HepG2 (cell line): ENCODE results near the gene KMT2D. TPM values are rescaled to one million over a fixed set of nuclear protein-coding genes. Genes with fewer than 3 reads are reported as not detected.
A peak's percentile ranks its signal among the peaks of the same experiment; 100 is the strongest.

Source experiments
- ATF1 ChIP-seq: IDR thresholded peaks from 2 replicates; pipeline ENCODE4 v1.6.1; 2016; ENCODE audit warnings: mild to moderate bottlenecking, control low read depth
- FOSL1 ChIP-seq: sonication (generic); formaldehyde crosslinking; IDR thresholded peaks from 2 replicates; pipeline ENCODE4 v1.9.0; 2021; ENCODE audit warnings: missing genetic modification reagents, borderline replicate concordance
- GATAD2A ChIP-seq: IDR thresholded peaks from 2 replicates; pipeline ENCODE4 v1.6.1; 2016
- KLF16 ChIP-seq, 2 experiments: sonication (generic) in 1 of 2; formaldehyde crosslinking in 1 of 2; IDR thresholded peaks; 2 replicates each; pipeline versions ENCODE4 v1.6.1 to v1.8.0; 2016 to 2023; ENCODE audit warnings: missing genetic modification reagents in 2 of 2, missing compliant biosample characterization in 1 of 2
- KLF6 ChIP-seq: IDR thresholded peaks from 2 replicates; pipeline ENCODE4 v1.8.0; 2016; ENCODE audit warnings: missing biosample characterization, missing genetic modification reagents
- MXI1 ChIP-seq: IDR thresholded peaks from 3 replicates; pipeline ENCODE4 v1.6.1; 2012; ENCODE audit warnings: low read depth, low read length, inconsistent platforms, borderline replicate concordance
- MZF1 ChIP-seq: sonication (generic); formaldehyde crosslinking; IDR thresholded peaks from 2 replicates; pipeline ENCODE4 v1.8.1; 2023; ENCODE audit warnings: mild to moderate bottlenecking, missing genetic modification reagents, borderline replicate concordance
- NAIF1 ChIP-seq: sonication (generic); formaldehyde crosslinking; IDR thresholded peaks from 2 replicates; pipeline ENCODE4 v1.5.0; 2020; ENCODE audit warnings: mild to moderate bottlenecking, missing genetic modification reagents, borderline replicate concordance
- PAX8 ChIP-seq: sonication (generic); formaldehyde crosslinking; IDR thresholded peaks from 2 replicates; pipeline ENCODE4 v1.8.0; 2022; ENCODE audit warnings: mild to moderate bottlenecking, missing genetic modification reagents, borderline replicate concordance
- PHF8 ChIP-seq: sonication (generic); formaldehyde crosslinking; IDR thresholded peaks from 2 replicates; pipeline ENCODE4 v1.5.0; 2020; ENCODE audit warnings: missing genetic modification reagents
- RXRA ChIP-seq: sonication (generic); formaldehyde crosslinking; IDR thresholded peaks from 2 replicates; pipeline ENCODE4 v1.5.1; 2020; ENCODE audit warnings: missing genetic modification reagents
- ZNF407 ChIP-seq: sonication (generic); formaldehyde crosslinking; IDR thresholded peaks from one replicate; pipeline ENCODE4 v1.5.1; 2020; ENCODE audit warnings: mild to moderate bottlenecking, missing genetic modification reagents; ENCODE audit errors: not compliant biosample characterization
- ZNF652 ChIP-seq: IDR thresholded peaks from 2 replicates; pipeline ENCODE4 v1.6.1; 2016; ENCODE audit warnings: low read depth, borderline replicate concordance
- ZNF891 ChIP-seq: sonication (generic); formaldehyde crosslinking; IDR thresholded peaks from 2 replicates; pipeline ENCODE4 v1.5.0; 2020; ENCODE audit warnings: mild to moderate bottlenecking, missing genetic modification reagents
- polyA plus RNA-seq, 8 experiments: library from polyadenylated mRNA; depleted of rRNA in 3 of 8; stranded (reverse) in 7 of 8; unstranded in 1 of 8; fragments of >200 nt; fragmentation: Illumina TruSeq in 4 of 8; extraction: Trizol in 4 of 8; gene quantifications; 2 replicates each; pipeline versions ENCODE4 v1.2.1 to v1.2.3, GENCODE V29; 2011 to 2016; ENCODE audit warnings: low read depth in 4 of 8, missing spikeins in 1 of 8, mixed read lengths in 1 of 8; ENCODE audit not compliant: insufficient read depth in 1 of 8
- total RNA-seq, 5 experiments: library from RNA; depleted of rRNA; stranded (reverse); fragments of >200 nt; fragmentation: Illumina TruSeq; extraction: Trizol; gene quantifications; 2 replicates each; pipeline ENCODE4 v1.2.3, GENCODE V29; 2016; ENCODE audit warnings: low read depth in 1 of 5
- TF ChIP-seq, protein P1 (sequence below), 2 experiments: sonication (generic) in 1 of 2; formaldehyde crosslinking in 1 of 2; IDR thresholded peaks; 2 replicates each; pipeline versions ENCODE4 v1.4.0 to v1.6.1; 2018 to 2020; ENCODE audit warnings: missing genetic modification reagents in 2 of 2, borderline replicate concordance in 1 of 2, low read depth in 1 of 2, mild to moderate bottlenecking in 1 of 2, missing biosample characterization in 1 of 2
- TF ChIP-seq, protein P2 (sequence below): sonication (generic); formaldehyde crosslinking; IDR thresholded peaks from 2 replicates; pipeline ENCODE4 v1.4.0; 2020; ENCODE audit warnings: missing genetic modification reagents, mild to moderate bottlenecking, borderline replicate concordance

Gene KMT2D
- total and polyA plus RNA-seq, 2 of the 13 experiments (the other 11 are each of a cell fraction or from before 2014, with no cell fraction given) = 8.1 to 10.4 TPM

DNA sequence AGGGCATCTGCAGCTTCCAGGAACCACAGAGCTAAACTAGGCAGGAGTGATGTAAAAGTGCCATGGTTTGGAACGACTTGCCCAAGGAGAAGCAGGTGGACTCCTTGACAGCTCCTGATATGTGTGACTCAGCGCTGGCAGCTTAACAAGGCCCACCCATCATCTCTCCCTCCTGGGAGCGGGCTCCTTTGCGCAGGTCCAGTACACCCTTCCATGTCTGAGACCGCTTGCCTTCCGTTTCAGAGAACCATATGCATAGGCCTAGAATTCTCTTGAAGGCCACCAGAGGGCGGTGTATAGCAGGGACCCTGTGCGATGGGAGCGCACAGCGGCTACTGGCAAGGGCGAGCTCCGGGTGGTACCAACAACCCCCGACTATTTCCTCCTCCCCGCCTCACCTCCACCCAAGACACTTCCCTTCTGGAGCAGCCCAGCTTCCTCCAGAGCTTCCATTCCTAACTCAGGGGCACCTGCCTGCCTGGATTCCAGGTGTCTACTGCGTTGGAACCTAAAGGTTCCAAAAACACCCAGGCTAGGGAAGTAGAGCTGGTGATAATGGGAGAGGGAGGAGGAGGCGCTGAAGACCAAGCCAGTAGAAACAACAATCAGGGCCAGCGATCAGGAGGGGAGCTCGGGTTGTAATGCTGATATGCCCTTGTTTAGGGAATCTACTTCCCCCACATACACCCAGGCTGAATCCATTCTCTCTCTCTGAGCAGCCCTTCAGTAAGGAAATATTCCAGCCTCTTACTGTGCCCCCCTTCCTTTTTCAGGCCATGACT lies 27.7 kb upstream of the KMT2D start (continued):
- no peak for TF ChIP-seq NAIF1 (CRISPR knock-in tag)
- no peak for TF ChIP-seq MXI1
- TF ChIP-seq ATF1 (CRISPR knock-in tag) = no peak
- no peak for TF ChIP-seq ZNF407 (CRISPR knock-in tag)
- no peak for TF ChIP-seq FOSL1
- 0 out of 2 replicates have a peak, but pooled peaks have one; percentile 47 for TF ChIP-seq RXRA (CRISPR knock-in tag)
- no peak for TF ChIP-seq PAX8 (CRISPR knock-in tag)
- 0 out of 2 replicates have a peak, but pooled peaks have one; percentile 43 for TF ChIP-seq KLF6
- TF ChIP-seq, protein P1, sequence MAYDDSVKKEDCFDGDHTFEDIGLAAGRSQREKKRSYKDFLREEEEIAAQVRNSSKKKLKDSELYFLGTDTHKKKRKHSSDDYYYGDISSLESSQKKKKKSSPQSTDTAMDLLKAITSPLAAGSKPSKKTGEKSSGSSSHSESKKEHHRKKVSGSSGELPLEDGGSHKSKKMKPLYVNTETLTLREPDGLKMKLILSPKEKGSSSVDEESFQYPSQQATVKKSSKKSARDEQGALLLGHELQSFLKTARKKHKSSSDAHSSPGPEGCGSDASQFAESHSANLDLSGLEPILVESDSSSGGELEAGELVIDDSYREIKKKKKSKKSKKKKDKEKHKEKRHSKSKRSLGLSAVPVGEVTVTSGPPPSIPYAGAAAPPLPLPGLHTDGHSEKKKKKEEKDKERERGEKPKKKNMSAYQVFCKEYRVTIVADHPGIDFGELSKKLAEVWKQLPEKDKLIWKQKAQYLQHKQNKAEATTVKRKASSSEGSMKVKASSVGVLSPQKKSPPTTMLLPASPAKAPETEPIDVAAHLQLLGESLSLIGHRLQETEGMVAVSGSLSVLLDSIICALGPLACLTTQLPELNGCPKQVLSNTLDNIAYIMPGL (CRISPR knock-in tag; IDR thresholded peaks at IDR 0.05; ENCODE audit: borderline replicate concordance in 1 of 2, low read depth in 1 of 2) = peak; percentile 44 to 47; a peak in 2 of 4 replicates
- no peak for TF ChIP-seq ZNF891 (CRISPR knock-in tag)
- peak; percentile 35; the same call in 1 of the 2 replicates for TF ChIP-seq ZNF652 (CRISPR knock-in tag)
- peak; percentile 47; the same call in 1 of the 2 replicates for TF ChIP-seq GATAD2A
- TF ChIP-seq, protein P2, sequence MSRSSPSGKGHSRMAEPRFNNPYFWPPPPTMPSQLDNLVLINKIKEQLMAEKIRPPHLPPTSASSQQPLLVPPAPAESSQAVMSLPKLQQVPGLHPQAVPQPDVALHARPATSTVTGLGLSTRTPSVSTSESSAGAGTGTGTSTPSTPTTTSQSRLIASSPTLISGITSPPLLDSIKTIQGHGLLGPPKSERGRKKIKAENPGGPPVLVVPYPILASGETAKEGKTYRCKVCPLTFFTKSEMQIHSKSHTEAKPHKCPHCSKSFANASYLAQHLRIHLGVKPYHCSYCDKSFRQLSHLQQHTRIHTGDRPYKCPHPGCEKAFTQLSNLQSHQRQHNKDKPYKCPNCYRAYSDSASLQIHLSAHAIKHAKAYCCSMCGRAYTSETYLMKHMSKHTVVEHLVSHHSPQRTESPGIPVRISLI (CRISPR knock-in tag) = no peak
- TF ChIP-seq MZF1 = no peak
- TF ChIP-seq KLF16 (CRISPR knock-in tag; IDR thresholded peaks at IDR 0.05) = 0 out of 4 replicates have a peak, but pooled peaks of 1 of the 2 experiments have one; percentile 52
- TF ChIP-seq PHF8 (CRISPR knock-in tag) = 0 out of 2 replicates have a peak, but pooled peaks have one; percentile 29
